Measurements from ENCODE around the gene DAAM2.

DNA sequence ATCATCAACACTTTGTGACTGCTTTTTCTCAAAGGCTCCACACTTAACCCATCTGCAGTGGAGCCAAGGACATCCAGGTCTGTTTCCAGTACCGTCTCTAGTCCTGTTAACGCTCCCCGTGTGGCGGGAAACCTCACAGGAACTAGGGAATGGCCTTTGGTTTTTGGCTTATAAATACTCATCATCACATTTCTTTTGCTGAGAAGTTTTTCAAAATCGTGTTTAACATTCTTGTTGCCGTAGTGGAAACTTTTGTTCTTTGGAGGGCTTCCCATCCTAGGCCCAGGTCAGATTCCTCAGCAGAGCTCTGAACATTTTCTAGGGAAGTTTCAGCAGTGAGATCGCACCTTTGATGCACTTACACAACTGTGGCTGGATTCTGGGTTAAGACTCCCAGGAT, 24.6 kb downstream of the DAAM2 start:
- TF ChIP-seq SUZ12 (IDR thresholded peaks at IDR 0.05; ENCODE audit: extremely low read depth, insufficient read depth, insufficient read length) (no peak), ZNF274 (IDR thresholded peaks at IDR 0.05; ENCODE audit: low read depth, low read length) (no peak), YY1 (IDR thresholded peaks at IDR 0.05; ENCODE audit: insufficient read depth, insufficient read length) (no peak)

Measured in NT2/D1 (cell line).